Uterus (tissue), 2 donors: ENCODE results near the gene HOXA6.

Experiments
- CTCF ChIP-seq, 4 experiments: fragments of 200-600 bp in 2 of 4; fragments of 450-650 bp in 2 of 4; sonication (generic) in 2 of 4; IDR thresholded peaks; one replicate each; pipeline ENCODE4 v1.5.1; 2016 to 2019; ENCODE audit warnings: antibody characterized with exemption in 4 of 4, mild to moderate bottlenecking in 2 of 4, moderate library complexity in 1 of 4
- POLR2A ChIP-seq, 2 donors: fragments of 450-650 bp; IDR thresholded peaks; one replicate each; pipeline ENCODE4 v1.6.1; 2016; ENCODE audit warnings: antibody characterized with exemption in 2 of 2, mild to moderate bottlenecking in 1 of 2, moderate library complexity in 1 of 2

GRCh38 chr7:27176524-27176845 is 28.9 kb upstream of the HOXA6 start:
- TF ChIP-seq CTCF (IDR thresholded peaks at IDR 0.05) (no peak), POLR2A (IDR thresholded peaks at IDR 0.05) (no peak)
